KBM-7 (cell line): ENCODE measurements around the gene KRT80.
A peak's percentile ranks its signal among the peaks of the same experiment; 100 is the strongest.
"Not testable (repeated sequence)": the region's sequence is repeated elsewhere in the genome, so short reads cannot be mapped to it uniquely, and the experiment has no call there.

Experiments used
- DNase-seq: peaks from one replicate; pipeline ENCODE4 v3.0.0-alpha.2; 2015
- in situ Hi-C: fragments of 300-500 bp; cut with MboI; formaldehyde crosslinking; loops from 2 replicates; pipeline ENCODE4 v1.14.3; 2020; ENCODE audit warnings: low sequenced_read_pairs, low pct_unique_long_range_greater_than_20kb, mixed read lengths

Gene KRT80

DNA sequence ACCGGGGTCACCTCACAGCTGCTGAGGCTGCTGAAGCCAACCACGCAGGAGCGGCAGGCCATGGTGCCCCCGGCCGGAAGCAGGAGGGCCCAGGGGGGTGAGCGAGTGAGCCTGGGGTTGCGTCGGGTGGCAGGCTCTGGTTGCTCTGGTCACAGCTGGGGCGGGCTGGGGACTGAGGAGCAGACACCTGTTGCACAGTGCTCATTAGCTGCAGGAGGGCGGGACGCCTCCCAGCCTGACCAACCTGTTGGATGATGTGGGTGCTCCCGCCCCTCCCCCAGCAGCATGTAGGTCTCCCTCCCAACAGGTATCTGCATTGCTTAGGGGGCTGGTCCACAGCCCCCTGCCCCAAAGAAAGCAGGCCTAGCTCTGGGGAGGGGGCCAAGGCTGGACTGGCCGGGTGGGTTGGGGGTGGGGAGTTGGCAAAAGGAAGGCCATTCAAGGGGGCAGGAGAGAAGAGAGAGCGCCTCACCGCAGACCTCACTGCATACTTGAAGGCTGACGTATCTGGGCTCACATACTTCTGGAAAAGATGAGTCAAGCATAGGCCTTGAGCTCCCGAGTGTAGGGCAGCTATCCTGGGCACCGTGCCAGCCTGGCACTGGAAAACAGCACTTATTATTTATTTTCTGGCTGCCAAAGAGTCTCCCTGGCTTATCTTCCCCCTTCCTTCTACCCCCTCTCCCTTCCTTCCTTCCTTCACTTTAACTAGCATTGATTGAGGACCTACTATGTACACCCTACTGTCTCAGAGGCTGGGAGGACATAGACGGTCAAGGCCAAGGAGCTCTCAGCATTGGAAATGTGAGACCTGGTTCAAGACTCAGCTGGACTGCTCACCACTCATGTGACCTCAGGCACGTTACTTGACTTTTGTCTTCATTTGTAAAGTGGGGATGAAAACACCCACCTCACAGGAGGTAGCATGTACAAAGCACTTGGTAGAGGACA is at the start of gene KRT80:
Gene KRT80, minus strand, starts transcription at position 174 of the 951 bp plus-strand sequence. Its CDS starts 112 bp downstream, at position 62.
- in situ Hi-C loops, result no loop called here
- no peak for DNase-seq

DNA sequence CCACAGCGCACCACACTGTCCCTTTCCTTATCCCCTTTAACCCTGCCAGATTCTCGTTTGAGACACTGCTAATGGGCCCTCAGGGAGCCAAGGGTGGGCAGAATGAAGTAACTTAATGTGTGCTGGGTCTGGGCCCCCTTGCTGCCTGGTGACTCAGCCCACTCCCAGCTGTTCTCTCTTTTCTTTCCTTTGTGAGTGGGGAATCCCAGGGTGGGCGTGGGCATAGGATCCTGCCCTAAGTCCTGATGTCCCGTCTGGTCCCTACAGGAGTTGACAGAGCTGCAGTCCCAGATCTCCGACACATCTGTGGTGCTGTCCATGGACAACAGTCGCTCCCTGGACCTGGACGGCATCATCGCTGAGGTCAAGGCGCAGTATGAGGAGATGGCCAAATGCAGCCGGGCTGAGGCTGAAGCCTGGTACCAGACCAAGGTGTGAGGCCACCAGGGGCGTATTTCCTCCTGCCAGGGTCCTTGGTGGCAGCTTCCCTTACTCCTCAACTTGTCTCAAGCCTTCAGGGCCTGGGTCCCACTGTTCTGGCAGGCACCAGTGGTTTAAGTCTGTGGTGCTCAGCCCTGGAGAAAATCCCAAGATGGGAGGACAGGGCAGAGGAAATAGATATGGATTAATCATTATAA is 49.5 kb upstream of the KRT80 start:
- in situ Hi-C loops, result no loop called here
- no peak for DNase-seq

DNA sequence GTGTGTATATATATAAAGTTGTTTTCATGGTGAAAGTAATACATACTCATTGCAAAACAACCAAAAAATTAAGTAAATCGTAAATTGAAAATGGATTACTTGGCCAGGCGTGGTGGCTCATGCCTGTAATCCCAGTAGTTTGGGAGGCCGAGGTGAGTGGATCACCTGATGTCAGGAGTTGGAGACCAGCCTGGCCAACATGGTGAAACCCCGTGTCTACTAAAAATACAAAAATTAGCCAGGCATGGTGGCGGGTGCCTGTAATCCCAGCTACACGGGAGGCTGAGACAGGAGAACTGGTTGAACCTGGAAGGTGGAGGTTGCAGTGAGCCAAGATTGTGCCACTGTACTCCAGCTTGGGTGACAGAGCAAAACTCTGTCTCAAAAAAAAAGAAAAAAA is 48.4 kb upstream of the KRT80 start:
- in situ Hi-C loops, DNase-seq: not testable (repeated sequence)

DNA sequence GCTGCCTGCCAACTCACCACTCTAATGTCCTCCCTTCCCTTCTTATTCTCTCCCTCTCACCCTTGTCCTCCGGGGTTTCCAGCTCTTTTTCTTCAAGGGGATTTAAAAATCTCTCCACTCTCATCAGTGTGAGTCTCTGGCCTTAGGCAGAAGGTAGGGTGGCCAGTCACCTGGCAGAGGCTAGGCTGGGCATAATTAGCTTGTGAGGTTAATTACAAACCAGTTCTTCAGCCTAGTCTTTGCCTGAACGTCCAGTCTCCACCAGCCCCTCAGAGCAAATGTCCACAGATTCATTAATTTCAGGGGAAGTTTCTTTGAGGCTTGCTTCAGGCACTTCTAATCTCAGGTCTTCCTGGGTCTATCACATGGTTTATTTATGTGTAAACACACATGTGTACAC is 48.0 kb upstream of the KRT80 start:
- in situ Hi-C loops, result no loop called here
- DNase-seq, result no peak

DNA sequence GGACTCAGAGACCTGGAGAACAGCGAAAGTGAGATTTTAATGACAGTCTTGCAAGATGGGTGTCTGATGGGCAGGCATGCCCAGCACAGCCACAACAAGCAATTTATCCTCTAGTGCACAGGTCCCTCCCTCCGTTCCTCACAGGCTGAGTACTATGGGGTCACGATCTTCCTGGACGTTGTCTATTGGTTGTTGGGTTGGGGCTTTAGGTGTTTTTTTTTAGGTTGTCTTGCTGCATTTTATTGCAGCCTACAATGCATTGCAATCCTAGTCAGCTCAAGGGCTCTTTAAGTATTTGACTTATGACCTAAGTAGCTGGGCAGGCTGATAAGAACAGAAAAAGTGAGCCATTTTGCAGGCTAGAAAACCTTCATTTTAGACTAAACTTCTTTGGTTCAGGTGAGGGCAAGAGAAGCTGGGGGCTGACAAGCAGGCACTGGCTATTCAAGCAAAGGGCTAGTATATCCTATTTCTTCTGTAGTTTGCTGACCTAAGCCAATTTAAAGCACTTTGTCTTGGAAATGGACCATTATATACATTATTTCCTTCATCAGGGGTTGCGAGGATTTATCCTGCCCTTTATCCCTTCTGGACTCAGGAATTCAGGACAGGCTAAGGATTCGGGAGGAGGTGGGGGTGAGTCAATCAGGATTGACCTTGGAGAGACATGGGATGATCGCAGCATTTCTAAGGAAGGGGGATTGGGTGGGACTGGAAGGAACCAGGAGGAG is 47.3 kb upstream of the KRT80 start:
- DNase-seq, result no peak
- in situ Hi-C loops, result no loop called here

DNA sequence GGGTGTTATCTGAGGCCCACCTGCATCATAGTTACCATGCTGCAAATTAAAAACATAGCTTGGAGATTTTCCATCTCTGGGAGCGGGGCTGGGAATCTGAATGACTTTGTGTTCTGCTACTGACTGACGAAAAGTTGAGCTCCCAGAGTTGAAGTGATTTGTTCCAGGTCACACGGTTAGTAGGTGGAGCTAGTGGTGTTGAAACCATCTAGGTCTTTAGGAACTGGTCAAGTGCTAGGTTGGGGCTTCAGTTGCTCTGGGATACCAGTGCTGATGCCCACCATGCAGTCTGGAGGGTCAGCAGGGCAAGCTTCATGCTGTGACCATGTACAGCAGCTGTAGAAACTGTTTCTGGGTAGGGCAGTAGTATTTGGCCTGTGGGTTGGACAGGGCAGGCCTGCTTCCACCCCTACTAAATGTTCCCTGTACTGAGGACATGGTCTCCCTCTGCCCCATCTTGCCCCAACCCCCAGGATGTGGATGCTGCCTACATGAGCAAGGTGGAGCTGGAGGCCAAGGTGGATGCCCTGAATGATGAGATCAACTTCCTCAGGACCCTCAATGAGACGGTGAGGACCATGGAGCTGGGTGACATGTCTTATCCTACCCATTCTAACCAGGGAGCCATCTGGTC is 46.5 kb upstream of the KRT80 start:
- DNase-seq, result no peak
- in situ Hi-C loops, result no loop called here

DNA sequence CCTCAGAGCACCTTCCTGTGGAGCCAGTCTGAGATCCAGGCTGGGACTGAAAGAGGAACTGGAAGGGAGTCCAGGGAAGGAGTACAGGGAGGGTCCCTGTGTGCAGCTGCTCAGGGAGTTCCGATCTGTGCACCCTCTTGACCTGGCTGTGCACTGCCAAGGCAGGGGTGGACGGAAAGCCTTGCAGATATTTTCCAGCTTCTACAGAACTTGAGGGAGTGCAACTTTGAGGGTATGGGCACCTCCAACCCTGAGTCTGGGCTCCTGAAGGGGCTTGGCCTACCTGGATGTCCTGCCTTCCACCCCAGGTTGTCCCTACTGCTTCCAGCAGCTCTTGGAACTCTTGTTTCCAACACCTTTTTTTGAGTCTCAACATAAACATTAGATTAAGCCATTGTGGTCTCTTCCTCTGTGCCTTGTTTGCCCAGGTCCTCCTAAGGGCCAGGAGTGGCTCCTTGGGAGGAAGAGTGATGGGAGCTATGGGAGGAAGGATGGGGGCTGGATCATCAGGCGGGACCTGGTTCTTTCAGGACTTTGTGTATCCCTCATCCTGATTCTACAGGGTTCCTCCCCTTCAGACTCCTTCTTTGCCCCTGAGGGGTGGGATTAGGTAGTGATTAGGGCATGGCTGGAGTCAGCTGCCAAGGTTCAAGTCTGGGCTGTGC is 44.7 kb upstream of the KRT80 start:
- in situ Hi-C loops, result no loop called here
- no peak for DNase-seq

DNA sequence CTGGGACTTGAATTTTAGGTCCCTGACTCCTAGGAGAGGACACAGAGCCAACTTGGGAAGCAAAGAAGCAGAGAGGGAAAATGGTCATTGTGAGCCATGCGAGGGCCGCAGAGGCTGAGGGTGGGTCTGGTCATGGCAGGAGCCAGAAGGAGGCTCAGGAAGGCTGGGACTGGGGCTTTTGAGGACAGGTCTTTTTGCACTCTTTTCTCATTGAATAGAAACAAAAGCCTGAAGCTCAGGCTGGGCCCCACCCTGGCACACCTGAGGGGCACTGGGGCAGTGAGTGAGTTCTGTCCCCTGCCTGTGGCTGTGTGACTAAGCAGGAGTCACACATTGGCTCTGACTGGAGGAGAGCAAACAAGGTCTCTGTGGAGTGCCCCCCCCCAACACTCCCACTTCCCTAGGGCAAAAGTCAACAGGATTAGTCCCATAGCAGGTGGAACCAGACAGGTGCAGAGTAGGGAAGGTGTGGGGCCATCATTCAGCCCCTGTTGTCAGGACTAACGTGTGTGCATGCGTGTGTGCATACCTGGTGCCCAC is 44.1 kb upstream of the KRT80 start:
- in situ Hi-C loops, result no loop called here
- no peak for DNase-seq

DNA sequence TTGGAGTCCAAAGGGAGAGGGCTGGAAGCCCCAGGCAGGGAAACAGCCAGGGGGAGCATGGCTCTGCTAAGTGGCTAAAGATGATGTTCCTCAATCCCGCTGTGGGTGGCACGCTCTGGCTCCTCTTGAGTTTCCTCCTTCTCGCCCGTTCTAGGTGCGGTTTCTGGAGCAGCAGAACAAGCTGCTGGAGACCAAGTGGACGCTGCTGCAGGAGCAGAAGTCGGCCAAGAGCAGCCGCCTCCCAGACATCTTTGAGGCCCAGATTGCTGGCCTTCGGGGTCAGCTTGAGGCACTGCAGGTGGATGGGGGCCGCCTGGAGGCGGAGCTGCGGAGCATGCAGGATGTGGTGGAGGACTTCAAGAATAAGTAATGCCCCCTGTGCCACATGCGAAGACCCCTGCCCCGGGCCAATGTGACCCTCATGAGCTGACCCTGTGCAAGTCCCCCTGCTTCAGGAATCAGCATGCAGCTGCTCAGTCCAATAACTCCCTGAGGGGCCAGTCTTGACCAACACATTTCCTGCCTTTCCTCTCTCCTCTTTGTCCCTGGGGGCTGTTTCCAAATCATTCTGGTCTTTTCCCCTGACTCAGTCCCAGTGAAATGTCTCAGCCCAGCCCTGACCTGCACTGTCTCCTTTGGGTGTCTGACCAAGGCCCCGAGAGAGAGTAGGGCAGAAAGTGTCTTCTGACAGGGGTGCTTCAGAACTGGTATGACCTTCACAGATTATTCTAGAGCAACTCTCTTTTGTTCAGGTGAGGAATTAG is 43.4 kb upstream of the KRT80 start:
- in situ Hi-C loops, result no loop called here
- no peak for DNase-seq

DNA sequence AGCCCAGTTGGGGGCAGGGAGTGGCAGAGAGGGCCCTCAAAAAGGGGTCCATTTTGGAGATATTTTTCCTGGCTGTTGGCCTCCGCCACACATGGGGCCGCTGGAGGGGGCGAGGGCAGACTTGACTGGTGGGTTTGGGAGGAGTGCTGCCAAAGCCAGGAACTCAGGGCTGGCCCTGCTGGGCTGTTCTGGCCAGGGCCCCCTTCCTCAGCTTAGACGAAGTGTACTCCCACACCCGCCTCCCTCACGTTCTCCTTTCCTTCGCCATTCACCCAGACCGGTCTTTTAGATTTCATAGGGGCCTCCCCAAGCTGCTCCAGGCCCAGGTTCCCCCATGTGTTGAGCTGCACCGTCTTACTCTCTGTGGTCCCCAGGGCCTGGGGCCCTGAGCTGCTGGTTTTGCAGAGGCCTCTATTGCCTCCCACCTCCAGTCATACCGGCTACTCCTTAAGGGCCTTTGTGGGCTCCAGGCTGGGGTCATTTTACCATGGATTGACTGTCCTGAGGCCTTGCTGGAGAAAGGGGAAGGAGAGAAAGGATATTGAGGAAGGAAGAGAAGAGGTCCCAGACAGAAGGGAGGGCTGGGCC is 42.5 kb upstream of the KRT80 start:
- in situ Hi-C loops, result no loop called here
- DNase-seq, result peak; percentile 17

DNA sequence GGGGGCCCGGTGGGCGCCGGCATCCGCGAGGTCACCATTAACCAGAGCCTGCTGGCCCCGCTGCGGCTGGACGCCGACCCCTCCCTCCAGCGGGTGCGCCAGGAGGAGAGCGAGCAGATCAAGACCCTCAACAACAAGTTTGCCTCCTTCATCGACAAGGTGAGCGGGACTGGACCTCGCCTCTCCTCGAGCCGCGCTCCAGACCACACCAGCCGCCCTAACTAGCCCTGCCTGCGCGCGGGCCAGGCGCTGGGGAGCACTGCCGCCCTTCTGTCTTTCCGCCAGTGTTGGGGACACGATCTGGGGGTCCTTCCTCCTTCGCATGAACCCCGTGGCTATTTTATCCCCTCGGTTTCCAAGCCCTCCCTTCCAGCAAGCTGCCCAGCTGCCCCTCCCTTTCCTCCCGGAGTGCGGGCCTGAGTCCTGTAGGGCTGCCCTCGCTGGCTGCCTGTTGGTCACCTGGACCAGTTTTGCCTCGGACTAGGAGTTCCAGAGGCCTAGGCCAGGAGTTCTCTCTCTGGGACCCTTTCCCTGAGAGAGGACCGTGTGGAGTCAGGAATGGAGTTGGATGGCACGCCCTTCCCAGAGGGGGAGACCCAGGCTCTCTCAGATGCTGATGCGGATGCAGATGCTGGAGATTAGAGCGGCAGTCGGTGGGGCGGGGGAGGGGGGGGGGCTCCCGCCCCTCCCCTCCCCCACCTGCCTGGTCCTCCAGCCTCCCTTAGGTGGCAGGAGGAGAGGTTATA is 41.8 kb upstream of the KRT80 start:
- in situ Hi-C loops, result no loop called here
- no peak for DNase-seq

DNA sequence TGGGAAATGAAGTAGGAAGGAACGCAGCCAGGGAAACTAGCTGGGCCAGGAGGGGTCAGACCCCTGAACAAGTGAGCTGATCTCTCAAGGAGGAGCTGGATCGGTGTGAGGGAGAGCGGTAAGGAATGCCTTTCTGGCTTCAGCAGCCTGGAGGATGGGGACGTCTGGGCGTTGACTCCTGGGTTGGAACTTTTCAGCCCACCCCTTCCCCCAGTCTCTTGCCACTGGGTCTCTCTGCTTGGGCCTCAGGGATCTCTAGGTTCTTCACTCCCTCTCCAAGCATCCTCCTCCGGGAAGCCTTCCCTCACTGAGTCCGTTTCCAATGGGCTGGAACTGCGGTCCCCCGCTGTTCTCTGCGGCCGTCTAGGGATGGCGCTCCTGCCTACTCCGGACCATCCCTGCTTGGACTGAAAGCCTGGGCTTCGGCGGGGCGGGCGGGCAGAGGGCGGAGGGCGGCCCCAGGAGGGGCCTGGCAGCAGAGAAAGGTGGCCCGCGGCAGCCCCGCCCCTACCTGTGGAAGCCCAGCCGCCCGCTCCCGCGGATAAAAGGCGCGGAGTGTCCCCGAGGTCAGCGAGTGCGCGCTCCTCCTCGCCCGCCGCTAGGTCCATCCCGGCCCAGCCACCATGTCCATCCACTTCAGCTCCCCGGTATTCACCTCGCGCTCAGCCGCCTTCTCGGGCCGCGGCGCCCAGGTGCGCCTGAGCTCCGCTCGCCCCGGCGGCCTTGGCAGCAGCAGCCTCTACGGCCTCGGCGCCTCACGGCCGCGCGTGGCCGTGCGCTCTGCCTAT is 41.1 kb upstream of the KRT80 start, which contains the start of gene KRT7:
Gene KRT7, plus strand, starts transcription at position 570 of the 788 bp plus-strand sequence. Its CDS starts 54 bp downstream, at position 624.
- in situ Hi-C loops, result no loop called here
- DNase-seq, result no peak

DNA sequence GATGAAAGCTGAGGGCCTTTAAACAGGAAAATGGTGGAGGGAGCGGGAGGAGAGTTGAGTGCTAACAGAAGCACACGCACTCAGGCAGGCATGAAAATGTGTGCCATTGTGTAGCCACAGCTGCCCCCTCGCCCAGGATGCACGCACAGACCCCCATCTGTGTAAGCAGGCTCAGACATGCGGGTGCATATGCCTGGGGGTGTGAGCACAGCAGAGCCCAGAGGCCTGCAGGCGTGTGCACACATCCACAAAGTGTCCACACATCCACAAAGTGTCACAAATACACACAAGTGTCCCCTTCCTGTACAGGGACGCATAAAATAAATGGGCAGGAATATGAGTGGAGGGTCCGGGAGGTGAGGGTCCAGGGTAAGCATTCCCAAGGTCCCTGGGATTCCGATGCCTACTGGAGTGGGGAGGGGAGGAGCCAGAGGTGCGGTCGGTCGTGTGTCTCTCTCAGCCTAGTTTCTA is 40.4 kb upstream of the KRT80 start:
- in situ Hi-C loops, result no loop called here
- DNase-seq, result no peak

DNA sequence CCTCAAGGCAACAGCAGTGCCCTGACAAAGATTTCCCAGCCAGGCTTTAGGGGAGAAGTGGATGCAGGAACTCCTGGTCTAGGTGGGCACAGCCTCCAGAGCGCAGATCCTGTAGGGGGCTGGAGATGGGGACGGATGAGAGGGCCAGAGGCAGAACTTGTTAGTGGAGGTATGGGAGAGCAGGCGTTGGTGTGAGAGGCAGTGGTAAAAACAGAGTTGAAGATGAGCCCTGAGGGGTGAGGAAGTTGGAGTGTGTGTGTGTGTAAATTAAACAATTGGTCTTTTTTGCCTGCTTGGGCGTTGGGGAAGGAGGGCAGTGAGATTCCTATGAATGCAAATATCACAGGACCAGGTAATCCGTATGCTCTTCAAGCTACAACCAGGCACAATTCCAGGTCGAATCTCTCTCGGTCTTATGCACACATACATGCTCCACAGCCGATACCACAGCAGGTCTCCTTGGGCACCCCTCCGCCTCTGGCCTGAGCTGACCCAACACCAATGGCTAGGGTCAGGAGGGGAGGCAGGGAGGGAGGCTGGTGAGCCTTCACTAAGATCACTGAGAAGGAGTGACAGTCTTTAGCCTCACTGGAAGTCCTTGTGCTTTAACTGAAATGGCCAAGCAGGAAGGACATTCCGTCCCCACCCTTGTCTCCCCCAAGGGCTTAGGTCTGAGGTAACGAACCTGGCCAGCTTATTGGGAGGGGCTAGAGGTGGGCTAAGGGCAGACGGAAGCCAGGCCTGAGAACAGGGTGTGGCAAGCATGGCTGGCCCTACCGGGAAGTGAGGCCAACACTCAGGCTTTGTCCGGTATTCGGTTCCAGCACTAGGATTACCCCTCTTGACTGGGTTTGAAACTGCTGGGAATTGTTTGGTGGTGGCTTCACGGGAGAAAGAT is 39.7 kb upstream of the KRT80 start:
- in situ Hi-C loops, result no loop called here
- DNase-seq, result no peak
